Testis (tissue), 3 donors: ENCODE results near the gene UBE2E1. TPM values are rescaled to one million over a fixed set of nuclear protein-coding genes. Genes with fewer than 3 reads are reported as not detected.

Experiments used
- DNase-seq: peaks from one replicate; pipeline ENCODE4 v3.0.0-alpha.2; 2019
- H3K27ac ChIP-seq, 2 donors: fragments of 200-600 bp; sonication (generic); one replicate each; pipeline ENCODE4 v1.5.1; 2019
- H3K27me3 ChIP-seq: fragments of 200-600 bp; sonication (generic); one replicate; pipeline ENCODE4 v1.5.1; 2019
- H3K36me3 ChIP-seq: fragments of 200-600 bp; sonication (generic); one replicate; pipeline ENCODE4 v1.5.1; 2017; ENCODE audit warnings: low read depth; ENCODE audit errors: missing control alignments
- H3K4me1 ChIP-seq: fragments of 200-600 bp; sonication (generic); one replicate; pipeline ENCODE4 v1.5.1; 2019
- H3K4me3 ChIP-seq, 2 donors: fragments of 200-600 bp; sonication (generic); one replicate each; pipeline ENCODE4 v1.5.1; 2017 to 2019
- H3K9me3 ChIP-seq: fragments of 200-600 bp; sonication (generic); one replicate; pipeline ENCODE4 v1.5.1; 2017
- POLR2A ChIP-seq: fragments of 450-650 bp; IDR thresholded peaks from one replicate; pipeline ENCODE4 v1.6.1; 2017; ENCODE audit warnings: antibody characterized with exemption, mild to moderate bottlenecking, moderate library complexity
- WGBS, 2 donors: methylation state at CpG; one replicate each; pipeline ENCODE4 v1.1.5; 2018; 5-methylcytosine and 5-hydroxymethylcytosine counted together
- intact Hi-C: fragments of 100-400 bp; cut with DNase I; formaldehyde crosslinking; loops from one replicate; pipeline ENCODE4 v1.15.1; 2023; ENCODE audit warnings: low total_unique reads
- polyA plus RNA-seq: library from polyadenylated mRNA; stranded (reverse); fragments of 350-450 nt; fragmentation: Illumina TruSeq; extraction: RNeasy Lipid Tissue Mini Kit (QIAGEN cat#74804); gene quantifications from one replicate; pipeline ENCODE4 v1.2.3, GENCODE V29; 2014; ENCODE audit warnings: low read depth, low replicate concordance; ENCODE audit not compliant: insufficient read depth
- total RNA-seq, 2 donors: library from RNA; depleted of rRNA; stranded (reverse); fragments of >200 nt; gene quantifications; one replicate each; pipeline ENCODE4 v1.2.3, GENCODE V29; 2016
- TF ChIP-seq, protein P1 (sequence below), 3 experiments: fragments of 450-650 bp in 2 of 3; fragments of 200-600 bp in 1 of 3; sonication (generic) in 1 of 3; IDR thresholded peaks; one replicate each; pipeline ENCODE4 v1.5.1; 2016 to 2019; ENCODE audit warnings: antibody characterized with exemption in 3 of 3, mild to moderate bottlenecking in 2 of 3, moderate library complexity in 1 of 3

UBE2E1 gene
- total and polyA plus RNA-seq, 3 donors from 2014 or later = 68.7 to 89.5 (median 82.2) TPM

DNA sequence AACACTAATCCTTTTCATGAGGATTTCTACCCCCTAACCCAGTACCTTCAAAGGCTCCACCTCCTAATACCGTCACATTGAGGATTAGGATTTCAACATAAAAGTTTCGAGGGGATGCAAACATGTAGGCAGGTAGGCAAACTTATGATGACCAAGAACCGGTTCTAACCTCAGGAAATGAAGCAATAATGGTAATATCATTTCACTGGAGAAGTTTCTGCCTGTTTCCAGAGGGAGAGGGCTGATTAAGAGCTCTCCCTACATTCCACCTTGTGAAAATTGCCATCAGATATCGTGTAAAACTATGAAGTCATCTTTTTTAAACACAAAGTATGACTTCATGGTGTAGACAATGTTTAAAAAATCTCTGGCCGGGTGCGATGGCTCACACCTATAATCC, 79.5 kb downstream of the UBE2E1 start:
- 82 to 92% methylated on average over 6 of the region's 6 CpGs for WGBS, 2 donors

DNA sequence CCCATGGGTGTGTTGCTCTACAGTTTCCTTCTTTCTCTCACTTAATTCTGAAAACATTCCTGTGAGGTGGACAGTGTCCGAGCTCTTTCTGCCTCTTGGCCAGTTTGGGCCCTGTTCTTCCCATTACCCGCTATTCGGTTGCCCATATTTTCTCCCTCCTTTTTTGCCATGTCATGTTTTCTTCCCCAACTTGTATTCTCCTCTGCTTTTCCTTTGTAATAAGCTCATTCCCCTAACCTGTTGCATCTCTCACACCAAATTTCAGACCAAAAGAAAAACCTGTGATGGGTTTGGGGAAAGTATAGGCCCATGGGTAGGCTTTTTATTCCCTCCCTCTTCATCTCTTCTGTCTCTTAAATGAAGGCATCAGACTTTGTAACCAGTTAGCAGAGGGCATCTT, 80.6 kb downstream of the UBE2E1 start:
- Histone ChIP-seq H3K27ac (no peak overlapping the region), H3K27me3 (no peaks in the 10 kb centered on the region), H3K4me3 (no peak overlapping the region), H3K9me3 (no peaks in the 10 kb centered on the region), H3K4me1 (no peaks in the 10 kb centered on the region), H3K36me3 (no peaks in the 10 kb centered on the region)
- intact Hi-C loops = no loop called here
- no peak for TF ChIP-seq POLR2A
- TF ChIP-seq, protein P1, sequence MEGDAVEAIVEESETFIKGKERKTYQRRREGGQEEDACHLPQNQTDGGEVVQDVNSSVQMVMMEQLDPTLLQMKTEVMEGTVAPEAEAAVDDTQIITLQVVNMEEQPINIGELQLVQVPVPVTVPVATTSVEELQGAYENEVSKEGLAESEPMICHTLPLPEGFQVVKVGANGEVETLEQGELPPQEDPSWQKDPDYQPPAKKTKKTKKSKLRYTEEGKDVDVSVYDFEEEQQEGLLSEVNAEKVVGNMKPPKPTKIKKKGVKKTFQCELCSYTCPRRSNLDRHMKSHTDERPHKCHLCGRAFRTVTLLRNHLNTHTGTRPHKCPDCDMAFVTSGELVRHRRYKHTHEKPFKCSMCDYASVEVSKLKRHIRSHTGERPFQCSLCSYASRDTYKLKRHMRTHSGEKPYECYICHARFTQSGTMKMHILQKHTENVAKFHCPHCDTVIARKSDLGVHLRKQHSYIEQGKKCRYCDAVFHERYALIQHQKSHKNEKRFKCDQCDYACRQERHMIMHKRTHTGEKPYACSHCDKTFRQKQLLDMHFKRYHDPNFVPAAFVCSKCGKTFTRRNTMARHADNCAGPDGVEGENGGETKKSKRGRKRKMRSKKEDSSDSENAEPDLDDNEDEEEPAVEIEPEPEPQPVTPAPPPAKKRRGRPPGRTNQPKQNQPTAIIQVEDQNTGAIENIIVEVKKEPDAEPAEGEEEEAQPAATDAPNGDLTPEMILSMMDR (IDR thresholded peaks at IDR 0.05) = no peak
- 91% methylated on average over 3 of the region's 3 CpGs for WGBS, 2 donors
- DNase-seq = no peak

More for the DNA sequence above, 79.5 kb downstream of the UBE2E1 start:
- Histone ChIP-seq H3K9me3 (no peaks in the 10 kb centered on the region), H3K27ac (no peak overlapping the region), H3K27me3 (no peaks in the 10 kb centered on the region), H3K4me3 (no peak overlapping the region), H3K36me3 (no peaks in the 10 kb centered on the region), H3K4me1 (no peaks in the 10 kb centered on the region)
- DNase-seq = no peak
- TF ChIP-seq, protein P1 (IDR thresholded peaks at IDR 0.05) = no peak
- no peak for TF ChIP-seq POLR2A
- intact Hi-C loops = no loop called here

- H3K4me3 ChIP-seq = no peak overlapping the region
- no peaks in the 10 kb centered on the region for H3K9me3 ChIP-seq
- TF ChIP-seq, protein P1 (IDR thresholded peaks at IDR 0.05) = peak; percentile 61 to 81 (median 61)
- no peak for TF ChIP-seq POLR2A
- DNase-seq = no peak
- H3K36me3 ChIP-seq = no peaks in the 10 kb centered on the region
- WGBS, 2 donors = 56 to 64% methylated on average over 3 of the region's 3 CpGs
- H3K4me1 ChIP-seq = peaks cover under 1% of the 10 kb centered on the region
- H3K27me3 ChIP-seq = no peaks in the 10 kb centered on the region
- no peak overlapping the region for H3K27ac ChIP-seq
- intact Hi-C loops = no loop called here
Measured at GRCh38 chr3:23888617-23889228, 83.0 kb downstream of the UBE2E1 start.

DNA sequence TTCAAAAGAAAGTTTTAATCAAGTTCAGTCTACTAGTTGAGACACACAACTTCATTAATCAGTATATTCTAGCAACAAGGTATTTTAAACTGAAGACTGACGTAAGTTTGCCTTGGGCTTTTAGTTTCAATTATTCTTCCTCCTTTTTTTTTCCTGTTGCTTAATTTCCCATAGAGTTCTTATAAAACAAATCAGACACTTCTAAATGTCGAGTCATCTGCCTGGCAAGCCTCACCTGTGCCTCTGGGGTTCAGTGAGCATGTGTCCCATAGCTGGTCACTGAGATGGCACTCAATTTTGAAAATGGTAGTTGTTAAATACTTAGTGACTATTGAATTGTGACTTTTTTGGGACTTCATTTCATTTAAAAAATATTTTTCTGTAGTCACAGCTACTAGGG, 83.6 kb downstream of the UBE2E1 start:
- DNase-seq = no peak
- WGBS, 2 donors = 67 to 84% methylated on average over 2 of the region's 2 CpGs
- Histone ChIP-seq H3K9me3 (no peaks in the 10 kb centered on the region), H3K4me3 (no peak overlapping the region), H3K36me3 (no peaks in the 10 kb centered on the region), H3K27me3 (no peaks in the 10 kb centered on the region), H3K27ac (no peak overlapping the region), H3K4me1 (peaks cover 5% of the 10 kb centered on the region)
- intact Hi-C loops = no loop called here
- TF ChIP-seq, protein P1 (IDR thresholded peaks at IDR 0.05) = no peak

DNA sequence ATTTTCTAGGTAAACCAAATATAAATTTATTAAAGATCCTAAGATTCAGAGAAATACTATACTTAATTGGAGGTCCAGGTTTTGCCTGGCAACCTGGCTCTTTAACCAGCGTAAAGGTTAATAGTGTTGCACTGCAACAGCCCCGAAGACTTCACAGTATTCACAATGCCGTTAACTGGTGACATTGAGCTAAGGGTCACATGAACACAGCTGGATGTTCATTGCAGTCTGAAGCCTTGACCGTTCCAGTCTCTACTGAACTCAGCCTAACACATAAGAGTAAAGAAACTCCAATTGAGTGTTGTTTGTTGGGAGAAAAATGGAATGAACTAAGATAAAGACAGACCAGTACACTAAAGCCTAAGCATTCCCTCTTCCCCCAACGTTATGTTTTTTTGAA, 84.2 kb downstream of the UBE2E1 start:
- H3K9me3 ChIP-seq = no peaks in the 10 kb centered on the region
- H3K4me1 ChIP-seq = peaks cover 5% of the 10 kb centered on the region
- H3K4me3 ChIP-seq = no peak overlapping the region
- no peak for DNase-seq
- 62 to 70% methylated on average over 5 of the region's 5 CpGs for WGBS, 2 donors
- no peak for TF ChIP-seq POLR2A
- TF ChIP-seq, protein P1 (IDR thresholded peaks at IDR 0.05) = no peak
- H3K27ac ChIP-seq = no peak overlapping the region
- no peaks in the 10 kb centered on the region for H3K36me3 ChIP-seq
- intact Hi-C loops = no loop called here
- H3K27me3 ChIP-seq = no peaks in the 10 kb centered on the region
